GM21381 (cell line): ENCODE data around the gene RRP8.

Experiments used
- ATAC-seq: cut with Tn5 transposase; IDR thresholded peaks from one replicate; pipeline ENCODE4 v1.9.1; 2021; ENCODE audit warnings: mild to moderate bottlenecking, moderate library complexity; ENCODE audit not compliant: unreplicated experiment

RRP8 gene

GRCh38 chr11:6548641-6549040 lies 54.8 kb downstream of the RRP8 start:
- ATAC-seq = no peak

GRCh38 chr11:6548121-6548520 lies 55.3 kb downstream of the RRP8 start:
- no peak for ATAC-seq

- ATAC-seq = no peak
Measured at GRCh38 chr11:6547177-6547576, 56.2 kb downstream of the RRP8 start.

- no peak for ATAC-seq
Measured at GRCh38 chr11:6546735-6547134, 56.7 kb downstream of the RRP8 start.

GRCh38 chr11:6545917-6546605 lies 57.4 kb downstream of the RRP8 start:
- no peak for ATAC-seq
